Spleen (tissue), 11 donors: ENCODE data around the gene UBXN11. TPM values are rescaled to one million over a fixed set of nuclear protein-coding genes. Genes with fewer than 3 reads are reported as not detected.

Experiments used
- DNase-seq: peaks from one replicate; pipeline ENCODE4 v3.0.0-alpha.2; 2020
- H3K27ac ChIP-seq, 8 donors: fragments of 200-600 bp; sonication (generic) in 7 of 8; 1 replicate in 4 of 8; 2 replicates in 4 of 8; pipeline versions ENCODE4 v1.5.0 to v1.8.0; 2016 to 2021; ENCODE audit warnings: inconsistent platforms in 4 of 8, mild to moderate bottlenecking in 4 of 8, moderate library complexity in 1 of 8
- H3K27me3 ChIP-seq, 7 donors: fragments of 200-600 bp; sonication (generic) in 6 of 7; replicated peaks in 1 of 7; 1 replicate in 4 of 7; 2 replicates in 3 of 7; pipeline versions ENCODE4 v1.5.0 to v1.8.0; 2016 to 2021; ENCODE audit warnings: inconsistent platforms in 3 of 7, mild to moderate bottlenecking in 1 of 7
- H3K36me3 ChIP-seq, 6 donors: fragments of 200-600 bp; sonication (generic) in 5 of 6; 1 replicate in 4 of 6; 2 replicates in 2 of 6; pipeline versions ENCODE4 v1.5.0 to v1.8.0; 2016 to 2021; ENCODE audit warnings: inconsistent platforms in 2 of 6
- H3K4me1 ChIP-seq, 6 donors: fragments of 200-600 bp; sonication (generic) in 5 of 6; 1 replicate in 3 of 6; 2 replicates in 3 of 6; pipeline versions ENCODE4 v1.5.0 to v1.8.0; 2016 to 2021; ENCODE audit warnings: inconsistent platforms in 3 of 6
- H3K4me3 ChIP-seq, 8 donors: fragments of 200-600 bp; sonication (generic) in 7 of 8; 1 replicate in 4 of 8; 2 replicates in 4 of 8; pipeline versions ENCODE4 v1.5.0 to v1.8.0; 2016 to 2021; ENCODE audit warnings: inconsistent platforms in 4 of 8, mild to moderate bottlenecking in 4 of 8, moderate library complexity in 2 of 8
- H3K9me3 ChIP-seq, 8 donors: fragments of 200-600 bp; sonication (generic) in 7 of 8; 1 replicate in 4 of 8; 2 replicates in 4 of 8; pipeline versions ENCODE4 v1.5.0 to v1.8.0; 2016 to 2021; ENCODE audit warnings: inconsistent platforms in 4 of 8
- POLR2A ChIP-seq, 3 donors: fragments of 450-650 bp; IDR thresholded peaks; one replicate each; pipeline ENCODE4 v1.5.1; 2017; ENCODE audit warnings: antibody characterized with exemption in 3 of 3, mild to moderate bottlenecking in 1 of 3
- POLR2AphosphoS5 ChIP-seq, 3 donors: sonication (generic); formaldehyde crosslinking; IDR thresholded peaks; one replicate each; pipeline ENCODE4 v1.5.1; 2017; ENCODE audit warnings: antibody characterized with exemption in 3 of 3
- WGBS, 5 donors: extraction: QIAGEN DNeasy Blood & Tissue Kit in 3 of 5; methylation state at CpG; one replicate each; pipeline versions ENCODE4 v1.1.5 to v1.1.7; 2013 to 2018; 5-methylcytosine and 5-hydroxymethylcytosine counted together
- intact Hi-C: fragments of 100-400 bp; cut with DNase I; formaldehyde crosslinking; loops from one replicate; pipeline ENCODE4 v1.15.0; 2023; ENCODE audit warnings: low total_unique reads
- polyA plus RNA-seq, 3 donors: library from polyadenylated mRNA; stranded (reverse); fragments of 200-250 nt; gene quantifications; one replicate each; pipeline ENCODE4 v1.2.1, GENCODE V29; 2013
- total RNA-seq, 7 donors: library from RNA; depleted of rRNA in 3 of 7; stranded (reverse); fragments of >200 nt in 3 of 7; fragmentation: NEBNext Ultra II Directional in 4 of 7; extraction: Animal tissue kit (Norgen Biotek cat#: 25700) in 4 of 7; gene quantifications; one replicate each; pipeline versions ENCODE4 v1.1.0 to v1.2.1, GENCODE V29; 2016 to 2021
- TF ChIP-seq, protein P1 (sequence below), 11 experiments: fragments of 200-600 bp in 7 of 11; fragments of 450-650 bp in 4 of 11; sonication (generic) in 4 of 11; IDR thresholded peaks in 8 of 11; conservative IDR thresholded peaks in 3 of 11; 1 replicate in 7 of 11; 2 replicates in 4 of 11; pipeline versions ENCODE4 v1.4.0 to v1.8.0; 2016 to 2021; ENCODE audit warnings: antibody characterized with exemption in 11 of 11, inconsistent platforms in 4 of 11, mild to moderate bottlenecking in 1 of 11
- donor health status: healthy with polysubstance abuse.
- donor health status: DM: no; HTN: no; CAD: no; lungs with moderate emphysema.
- donor health status: DM: no; HTN: no; CAD: no.
- donor health status: Bipolar disorder and iron deficiency.
- donor health status: healthy.
- donor health status: DM: no; HTN: no; CAD: no.
- donor health status: DM: yes; HTN: yes; CAD: no.

The UBXN11 gene
- total and polyA plus RNA-seq, 10 donors, result 25.1 to 67.8 (median 49.2) TPM

DNA sequence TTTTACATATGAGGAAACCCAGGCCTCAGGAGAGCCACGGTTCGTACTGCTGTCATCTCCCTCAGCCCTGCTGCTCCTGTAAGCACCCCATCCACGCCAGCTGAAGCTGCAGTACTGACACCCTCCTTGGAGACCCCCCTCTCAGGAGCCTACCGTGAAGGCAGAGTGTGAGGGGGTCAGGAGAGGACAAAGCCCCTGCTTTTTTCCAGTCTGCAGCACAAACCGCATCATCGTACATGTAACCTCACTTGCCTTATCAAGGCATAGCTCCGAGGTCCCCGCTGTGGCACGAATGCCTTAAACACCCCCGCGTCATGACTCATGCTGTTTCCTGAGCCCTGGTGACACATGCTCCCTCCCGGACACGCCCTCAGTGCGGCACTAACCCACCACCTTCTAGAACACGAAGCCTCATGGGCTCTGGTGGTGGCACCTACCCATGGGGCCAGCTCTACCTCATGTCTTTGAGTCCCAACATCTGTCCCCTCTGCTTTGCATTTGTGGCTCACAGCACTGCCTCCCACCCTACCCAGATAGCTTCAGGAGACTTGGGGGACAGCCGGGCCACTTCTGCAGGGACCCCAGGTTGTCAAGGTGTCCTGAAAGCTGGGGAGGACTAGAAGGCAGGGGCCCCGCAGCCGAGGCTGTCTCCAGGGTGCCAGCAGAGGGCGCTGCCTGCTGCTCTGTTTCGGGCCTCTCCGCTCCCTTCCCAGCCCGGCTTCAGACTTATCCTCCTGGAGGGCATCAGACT lies 21.7 kb downstream of the UBXN11 start:
- intact Hi-C loops, result loop anchor here (2.0 kb wide), 1 partner anchor 36 kb away; no protein-coding TSS in a partner anchor
- WGBS, 5 donors, result 13 to 25% (median 20%) methylated on average over 16 to 22 of the region's 22 CpGs
- H3K4me3 ChIP-seq, result peak overlapping the region in 1 of 8 donors; percentile 36
- DNase-seq, result peak; percentile 94
- no peaks in the 10 kb centered on the region for H3K9me3 ChIP-seq
- peak overlapping the region; percentile 84 to 99 (median 94) for H3K27ac ChIP-seq
- H3K27me3 ChIP-seq, result no peaks in the 10 kb centered on the region
- TF ChIP-seq POLR2AphosphoS5 (IDR thresholded peaks at IDR 0.05), result peak; percentile 58 to 78 (median 73)
- TF ChIP-seq, protein P1, sequence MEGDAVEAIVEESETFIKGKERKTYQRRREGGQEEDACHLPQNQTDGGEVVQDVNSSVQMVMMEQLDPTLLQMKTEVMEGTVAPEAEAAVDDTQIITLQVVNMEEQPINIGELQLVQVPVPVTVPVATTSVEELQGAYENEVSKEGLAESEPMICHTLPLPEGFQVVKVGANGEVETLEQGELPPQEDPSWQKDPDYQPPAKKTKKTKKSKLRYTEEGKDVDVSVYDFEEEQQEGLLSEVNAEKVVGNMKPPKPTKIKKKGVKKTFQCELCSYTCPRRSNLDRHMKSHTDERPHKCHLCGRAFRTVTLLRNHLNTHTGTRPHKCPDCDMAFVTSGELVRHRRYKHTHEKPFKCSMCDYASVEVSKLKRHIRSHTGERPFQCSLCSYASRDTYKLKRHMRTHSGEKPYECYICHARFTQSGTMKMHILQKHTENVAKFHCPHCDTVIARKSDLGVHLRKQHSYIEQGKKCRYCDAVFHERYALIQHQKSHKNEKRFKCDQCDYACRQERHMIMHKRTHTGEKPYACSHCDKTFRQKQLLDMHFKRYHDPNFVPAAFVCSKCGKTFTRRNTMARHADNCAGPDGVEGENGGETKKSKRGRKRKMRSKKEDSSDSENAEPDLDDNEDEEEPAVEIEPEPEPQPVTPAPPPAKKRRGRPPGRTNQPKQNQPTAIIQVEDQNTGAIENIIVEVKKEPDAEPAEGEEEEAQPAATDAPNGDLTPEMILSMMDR (IDR thresholded peaks at IDR 0.05 in 8 of 11, conservative IDR thresholded peaks at IDR 0.05 in 3 of 11), result peak; percentile 74 to 90 (median 79)
- TF ChIP-seq POLR2A (IDR thresholded peaks at IDR 0.05), result peak in 1 of 3 donors; percentile 6
- peaks cover 0 to 47% (median 11%) of the 10 kb centered on the region in 6 donors for H3K36me3 ChIP-seq
- peaks cover 71 to 98% (median 93%) of the 10 kb centered on the region in 6 donors for H3K4me1 ChIP-seq

DNA sequence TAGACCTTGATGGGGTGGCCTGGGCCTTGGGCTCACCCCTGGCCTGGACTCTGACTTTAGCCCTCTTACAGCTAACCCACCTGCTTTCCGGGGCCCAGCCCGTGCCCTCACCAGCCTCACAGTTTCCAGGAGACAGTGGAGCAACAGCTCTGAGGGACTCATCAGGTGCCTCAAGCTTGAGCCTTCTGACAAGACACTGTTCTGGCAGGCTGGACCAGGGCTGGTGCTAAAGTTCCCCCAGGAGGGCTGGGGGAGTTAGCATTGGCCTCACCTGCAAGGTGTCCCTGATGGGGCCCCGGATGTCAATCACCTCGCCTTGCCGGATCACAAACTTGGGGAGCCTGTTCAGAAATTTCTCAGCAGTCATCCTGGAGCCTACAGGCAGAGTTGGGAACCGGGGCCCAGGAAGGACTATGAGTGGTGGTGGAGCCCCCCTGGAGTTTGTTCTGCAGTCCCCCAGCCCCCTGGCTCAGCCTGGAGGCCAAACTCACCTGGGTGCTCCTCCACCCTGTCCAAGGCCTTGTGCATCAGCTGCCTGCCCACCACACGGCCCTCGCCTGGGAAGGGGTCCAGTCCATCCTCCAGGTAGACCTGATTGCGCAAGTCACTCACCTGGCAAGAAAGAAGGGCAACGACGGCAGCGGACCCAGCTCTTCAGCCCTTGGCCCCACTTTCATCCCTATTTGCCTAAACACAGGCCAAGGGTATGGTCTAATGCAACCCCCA lies 22.4 kb downstream of the UBXN11 start:
- H3K36me3 ChIP-seq, result peaks cover 0 to 47% (median 11%) of the 10 kb centered on the region in 6 donors
- peak; percentile 82 for DNase-seq
- 71 to 89% (median 78%) methylated on average over 7 to 12 of the region's 12 CpGs for WGBS, 5 donors
- H3K4me1 ChIP-seq, result peaks cover 70 to 98% (median 93%) of the 10 kb centered on the region in 6 donors
- peak overlapping the region in 1 of 8 donors; percentile 36 for H3K4me3 ChIP-seq
- intact Hi-C loops, result loop anchor here (2.0 kb wide), 1 partner anchor 37 kb away; no protein-coding TSS in a partner anchor
- H3K9me3 ChIP-seq, result no peaks in the 10 kb centered on the region
- H3K27ac ChIP-seq, result peak overlapping the region; percentile 84 to 99 (median 94)
- TF ChIP-seq, protein P1 (IDR thresholded peaks at IDR 0.05 in 8 of 11, conservative IDR thresholded peaks at IDR 0.05 in 3 of 11), result no peak
- TF ChIP-seq POLR2AphosphoS5 (IDR thresholded peaks at IDR 0.05) (peak in 1 of 3 donors; percentile 27), POLR2A (IDR thresholded peaks at IDR 0.05) (no peak)
- H3K27me3 ChIP-seq, result no peaks in the 10 kb centered on the region

DNA sequence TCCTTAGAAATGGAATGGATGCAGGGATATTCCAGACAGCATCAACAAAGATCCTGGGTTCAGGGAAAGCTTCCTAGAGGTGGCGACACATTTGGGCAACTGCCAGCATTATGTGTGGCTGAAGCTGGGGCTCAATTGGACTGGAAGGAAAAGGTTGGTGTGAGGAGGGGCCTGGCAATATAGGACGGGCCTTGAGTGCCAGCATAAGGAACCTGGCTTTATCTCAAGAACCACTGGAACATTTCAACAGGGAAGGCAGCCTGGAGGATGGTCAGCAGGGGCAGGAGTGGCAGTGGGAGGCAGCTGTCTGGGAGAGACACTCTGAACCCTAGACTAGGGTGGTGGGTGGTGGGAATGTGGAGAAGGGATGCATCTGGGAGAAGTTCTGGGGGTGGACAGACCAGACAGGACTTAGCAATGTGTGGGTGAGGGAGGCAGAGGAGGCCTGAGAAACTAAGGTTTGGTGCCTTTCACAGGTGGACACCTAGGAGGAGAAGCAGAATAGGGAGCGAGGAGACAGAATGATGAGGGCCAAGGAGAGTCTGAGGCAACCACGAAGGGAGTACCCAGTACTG lies 23.1 kb downstream of the UBXN11 start:
- peaks cover 70 to 98% (median 93%) of the 10 kb centered on the region in 6 donors for H3K4me1 ChIP-seq

More for the DNA sequence above, 23.1 kb downstream of the UBXN11 start:
- 64 to 81% (median 71%) methylated on average over 4 of the region's 4 CpGs for WGBS, 5 donors
- peak; percentile 45 for DNase-seq
- peaks cover 0 to 47% (median 11%) of the 10 kb centered on the region in 6 donors for H3K36me3 ChIP-seq
- intact Hi-C loops, result no loop called here
- H3K4me3 ChIP-seq, result no peak overlapping the region
- no peaks in the 10 kb centered on the region for H3K9me3 ChIP-seq
- TF ChIP-seq POLR2AphosphoS5 (IDR thresholded peaks at IDR 0.05), result peak in 1 of 3 donors; percentile 16
- TF ChIP-seq, protein P1 (IDR thresholded peaks at IDR 0.05 in 8 of 11, conservative IDR thresholded peaks at IDR 0.05 in 3 of 11), result no peak
- peak overlapping the region in 6 of 8 donors; percentile 87 to 99 (median 96) for H3K27ac ChIP-seq
- no peaks in the 10 kb centered on the region for H3K27me3 ChIP-seq
